ENCODE results near the gene OR52J3.

OR52J3 gene

GRCh38 chr11:5096011-5096410 is 49.7 kb downstream of the OR52J3 start:
- DNase-seq (ENCODE audit: low spot score), result no peak

Measured in GM03348 (cell line).